Activated CD8-positive, alpha-beta memory T cell treated with anti-CD3 and anti-CD28 coated beads, Interleukin-2, amount 50 U/mL, for 48 hours (primary cell): ENCODE results near the gene RAB10.
A peak's percentile ranks its signal among the peaks of the same experiment; 100 is the strongest.
"Not testable (repeated sequence)": the region's sequence is repeated elsewhere in the genome, so short reads cannot be mapped to it uniquely, and the experiment has no call there.

Experiments
- DNase-seq: peaks from one replicate; pipeline ENCODE4 v3.0.0-alpha.2; 2020

The RAB10 gene

DNA sequence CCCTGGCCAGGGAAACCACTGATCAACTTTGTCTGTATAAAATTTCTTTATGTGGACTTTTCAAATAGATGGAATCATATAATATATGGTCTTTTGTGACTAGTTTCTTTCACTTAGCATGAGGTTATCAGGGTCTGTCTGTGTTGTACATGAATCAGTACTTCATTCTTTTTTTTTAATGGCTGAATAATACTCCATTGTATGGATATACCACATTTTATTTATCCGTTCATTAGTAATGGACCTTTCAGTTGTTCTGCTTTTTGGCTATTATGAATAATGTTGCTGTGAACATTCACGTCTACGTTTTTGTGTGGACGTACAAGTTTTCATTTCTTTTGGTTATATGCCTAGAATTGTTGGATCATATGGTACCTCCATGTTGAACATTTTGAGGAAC, 69.9 kb downstream of the RAB10 start:
- no peak for DNase-seq

DNA sequence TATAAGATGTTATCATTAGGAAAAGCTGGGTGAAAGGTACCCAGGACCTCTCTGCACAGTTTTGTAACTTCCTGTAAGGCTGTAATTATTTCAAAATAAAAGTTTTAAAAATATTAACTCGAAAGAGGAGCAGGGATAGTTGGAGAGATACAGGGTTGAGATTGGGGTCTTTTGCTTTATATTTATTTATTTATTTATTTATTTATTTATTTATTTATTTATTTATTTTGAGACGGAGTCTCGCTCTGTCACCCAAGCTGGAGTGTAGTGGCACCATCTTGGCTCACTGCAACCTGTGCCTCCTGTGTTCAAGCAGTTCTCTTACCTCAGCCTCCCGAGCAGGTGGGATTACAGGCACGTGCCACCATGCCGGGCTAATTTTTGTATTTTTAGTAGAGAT, 74.8 kb downstream of the RAB10 start:
- DNase-seq = not testable (repeated sequence)

DNA sequence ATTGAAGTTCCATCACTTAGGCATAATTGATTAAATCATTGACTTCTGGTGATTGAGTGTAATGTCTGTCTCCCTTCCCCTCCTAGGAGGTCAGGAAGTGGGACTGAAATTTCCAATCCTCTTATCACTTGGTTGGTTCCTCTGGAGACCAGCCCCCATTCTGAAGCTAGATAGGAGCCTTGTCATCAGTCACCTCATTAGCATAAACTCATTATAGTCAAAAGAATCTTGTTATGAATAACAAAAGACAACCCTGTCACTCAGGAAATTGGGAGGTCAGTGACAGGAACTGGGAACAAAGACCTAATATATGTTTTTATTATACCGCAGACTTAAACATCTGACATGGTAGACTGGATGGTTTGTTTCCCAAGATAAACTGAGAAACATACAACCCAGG, 78.3 kb downstream of the RAB10 start:
- DNase-seq = no peak

DNA sequence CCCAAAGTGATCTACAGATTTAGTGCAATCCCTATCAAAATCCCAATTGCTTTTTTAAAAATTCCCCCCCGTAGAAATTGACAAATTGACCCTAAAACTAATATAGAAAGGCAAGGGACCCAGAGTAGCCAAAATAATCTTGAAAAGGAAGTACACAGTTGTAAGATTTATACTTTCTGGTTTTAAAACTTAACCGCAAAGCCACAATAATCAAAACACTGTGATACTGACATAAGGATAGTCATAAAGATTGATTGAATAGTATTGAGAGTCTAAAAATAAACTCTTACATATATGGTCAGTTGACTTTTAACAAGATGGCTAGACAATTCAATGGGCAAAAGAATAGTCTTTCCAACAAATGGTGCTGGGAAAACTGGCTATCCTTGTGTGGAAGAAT, 80.3 kb downstream of the RAB10 start:
- no peak for DNase-seq

DNA sequence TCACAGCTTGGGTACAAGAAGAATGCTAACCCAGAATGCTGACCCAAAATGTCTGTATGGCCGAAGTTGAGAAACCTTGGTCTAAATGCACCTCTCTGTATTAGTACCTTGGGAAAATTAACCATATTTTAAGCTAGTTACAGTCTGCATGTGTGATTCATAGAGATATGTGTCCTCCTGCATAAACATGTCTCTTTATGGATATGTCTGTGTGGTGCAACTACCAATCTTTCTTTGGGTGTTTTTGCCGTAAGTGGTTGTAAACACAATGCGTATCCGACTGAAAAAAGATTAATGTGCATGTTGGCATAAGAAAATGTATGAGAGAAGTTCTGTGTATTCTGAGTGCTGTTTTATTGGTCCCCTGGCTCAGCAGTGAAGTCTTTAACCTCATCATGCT, 84.8 kb downstream of the RAB10 start:
- no peak for DNase-seq

DNA sequence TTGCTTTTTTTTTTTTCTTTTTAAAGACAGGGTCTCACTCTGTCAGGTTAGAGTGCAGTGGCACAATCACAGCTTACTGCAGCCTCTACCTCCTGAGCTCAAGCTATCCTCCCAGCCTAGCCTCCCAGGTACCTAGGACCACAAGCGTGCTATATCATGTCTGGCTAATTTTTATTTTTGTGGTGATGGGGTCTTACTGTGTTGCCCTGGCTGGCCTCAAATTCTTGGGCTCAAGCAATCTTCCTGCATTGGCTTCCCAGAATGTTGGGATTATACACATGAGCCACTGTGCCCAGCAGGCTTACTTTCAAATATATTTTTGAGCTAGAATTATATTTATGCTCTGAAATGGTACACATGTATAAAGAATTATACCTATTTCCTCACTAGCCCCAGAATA, 85.6 kb downstream of the RAB10 start:
- DNase-seq = no peak

GRCh38 chr2:26122630-26123029, 88.7 kb downstream of the RAB10 start:
- no peak for DNase-seq

DNA sequence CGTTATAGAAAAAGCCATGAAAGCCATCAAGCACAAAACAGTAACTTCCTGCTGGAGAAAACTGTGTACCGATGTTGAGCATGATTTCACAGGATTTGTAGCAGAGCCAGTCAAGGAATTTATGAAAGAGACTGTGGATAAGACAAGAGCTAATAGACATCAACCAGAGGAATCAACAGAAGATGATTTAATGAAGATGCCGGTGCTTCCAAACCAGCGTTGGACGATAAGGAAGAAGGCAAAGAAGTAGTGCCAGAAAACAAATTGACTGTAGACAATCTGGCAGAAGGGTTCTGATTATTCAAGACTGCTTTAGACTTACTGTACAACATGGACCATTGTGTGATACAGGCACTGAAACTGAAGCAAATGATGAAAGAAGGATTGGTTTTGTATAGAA, 89.5 kb downstream of the RAB10 start:
- DNase-seq = no peak

DNA sequence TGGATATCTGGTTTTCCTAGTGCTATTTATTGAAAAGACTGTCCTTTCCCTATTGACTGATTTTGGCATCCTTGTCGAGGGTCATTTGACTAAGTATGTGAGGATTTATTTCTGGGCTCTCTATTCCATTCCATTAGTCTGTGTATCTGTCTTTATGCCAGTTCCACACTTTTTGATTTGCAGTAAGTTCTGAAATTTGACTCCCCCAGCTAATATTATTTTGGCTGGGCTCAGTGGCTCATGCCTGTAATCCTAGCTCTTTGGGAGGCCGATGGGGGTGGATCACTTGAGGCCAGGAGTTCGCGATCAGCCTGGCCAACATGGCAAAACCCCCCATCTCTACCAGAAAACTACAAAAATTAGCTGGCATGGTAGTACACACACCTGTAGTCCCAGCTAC, 92.2 kb downstream of the RAB10 start:
- no peak for DNase-seq

DNA sequence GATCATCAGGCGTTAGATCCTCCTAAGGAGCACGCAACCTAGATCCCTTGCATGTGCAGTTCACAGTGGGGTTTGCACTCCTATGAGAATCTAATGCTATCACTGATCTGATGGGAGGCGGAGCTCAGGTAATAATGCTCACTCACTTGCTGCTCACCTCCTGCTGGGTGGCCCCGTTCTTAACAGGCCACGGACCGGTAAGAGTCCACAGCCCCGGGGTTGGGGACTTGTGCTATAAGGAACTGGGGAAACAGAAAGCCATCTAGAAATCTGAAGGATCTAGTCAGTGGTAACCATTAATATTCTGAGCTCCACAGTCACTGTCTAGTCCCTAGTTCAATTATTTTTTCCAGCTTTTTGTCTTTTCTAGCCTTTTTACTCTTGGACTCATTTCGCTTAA, 94.3 kb downstream of the RAB10 start:
- DNase-seq = no peak

GRCh38 chr2:26130763-26131162, 96.9 kb downstream of the RAB10 start:
- DNase-seq = no peak

- DNase-seq = no peak
Observed at GRCh38 chr2:26136451-26136850, 102.6 kb downstream of the RAB10 start.

DNA sequence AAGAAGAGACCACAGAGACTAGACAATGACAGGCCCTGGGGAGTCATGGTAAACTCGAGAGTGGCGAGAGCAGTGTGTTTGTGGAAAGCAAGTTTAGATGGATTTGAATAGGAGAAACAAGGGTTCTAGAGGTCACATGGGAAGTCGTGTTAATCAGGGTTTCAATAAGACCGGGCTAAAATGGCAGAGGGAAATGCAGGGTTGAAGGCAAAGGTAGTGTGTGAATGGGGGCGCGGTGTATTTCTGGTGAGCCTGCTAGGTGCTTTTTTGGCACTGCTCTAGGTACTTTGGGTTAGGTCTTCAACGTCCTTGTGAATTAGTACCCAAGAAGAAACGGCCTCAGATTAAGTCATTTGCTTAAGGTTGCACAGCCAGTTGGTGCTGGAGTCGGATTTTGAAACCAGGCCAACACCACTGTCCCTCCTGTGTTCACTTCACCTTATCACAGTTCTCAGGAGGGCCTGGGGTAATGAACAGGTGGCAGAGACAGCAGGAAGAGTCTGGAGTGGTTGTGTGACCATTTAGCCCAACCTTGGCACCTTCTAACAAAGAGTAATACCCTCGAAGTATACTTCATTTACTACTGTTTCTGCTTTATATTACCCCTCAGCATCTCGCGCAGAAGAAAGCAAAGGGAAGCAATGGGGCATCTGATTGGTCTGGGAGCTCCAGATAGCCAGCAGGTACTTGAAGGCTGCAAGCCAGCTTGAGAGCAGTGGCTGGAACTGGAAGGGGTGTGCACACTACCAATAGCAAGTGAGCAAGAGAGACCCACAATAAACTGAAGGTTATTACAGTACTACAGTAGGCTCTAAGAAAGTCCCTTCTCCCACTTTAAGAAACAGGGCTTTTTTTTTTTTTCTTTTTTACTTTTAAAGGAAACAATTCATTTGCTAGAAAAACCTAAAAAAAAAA, 105.6 kb downstream of the RAB10 start:
- no peak for DNase-seq

- no peak for DNase-seq
Observed at GRCh38 chr2:26141145-26141769, 107.4 kb downstream of the RAB10 start.

DNA sequence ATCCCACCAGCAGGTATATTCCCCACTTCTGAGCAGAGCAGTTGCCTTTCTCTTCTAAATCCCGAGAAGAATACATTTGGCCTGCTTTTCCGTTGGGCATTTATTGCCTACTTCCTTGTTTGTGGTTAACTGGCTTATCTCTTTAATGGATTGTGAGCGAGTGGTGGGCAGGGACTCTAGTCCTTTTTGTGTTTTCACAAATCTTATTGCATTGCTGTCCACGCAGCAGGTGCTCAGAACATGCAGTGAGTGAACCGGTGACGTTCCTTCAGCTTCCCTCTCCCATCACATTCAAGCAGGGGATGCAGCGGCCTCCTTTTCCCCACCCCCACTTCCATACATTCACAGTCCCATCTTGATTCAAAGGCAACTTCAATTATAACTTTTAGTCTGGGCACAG, 110.1 kb downstream of the RAB10 start:
- no peak for DNase-seq

DNA sequence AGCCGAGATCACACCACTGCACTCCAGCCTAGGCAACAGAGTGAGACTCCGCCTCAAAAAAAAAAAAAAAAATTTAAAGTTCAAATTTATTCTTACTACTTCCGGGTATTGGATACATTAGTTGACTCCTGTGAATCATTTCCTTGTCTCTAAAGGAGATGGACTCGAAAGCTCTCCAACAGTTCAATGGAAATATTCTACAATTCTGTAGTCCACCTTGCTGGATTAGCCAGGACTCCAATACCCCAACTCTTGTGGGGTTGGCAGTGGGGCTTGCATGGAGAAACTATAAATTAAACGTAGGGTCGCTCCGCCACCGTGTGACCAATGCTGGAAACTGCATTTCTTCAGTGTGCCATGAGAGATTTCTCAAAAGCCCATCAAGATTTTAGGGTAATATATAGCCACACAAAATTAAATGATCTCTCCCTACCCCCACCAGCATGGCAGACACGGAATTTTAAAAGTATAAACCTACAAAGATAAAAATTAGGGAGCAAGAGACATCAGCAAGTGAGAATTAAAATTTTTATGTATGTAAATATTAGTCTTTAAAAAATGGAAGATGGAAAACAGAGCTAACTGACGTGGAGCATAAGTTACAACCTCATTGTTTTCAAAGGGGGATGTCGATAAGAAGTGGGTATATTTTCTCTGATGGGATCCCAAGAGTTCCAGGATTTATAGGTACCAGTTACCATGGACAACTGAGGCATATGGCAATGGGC, 111.2 kb downstream of the RAB10 start:
- DNase-seq = peak; percentile 79

DNA sequence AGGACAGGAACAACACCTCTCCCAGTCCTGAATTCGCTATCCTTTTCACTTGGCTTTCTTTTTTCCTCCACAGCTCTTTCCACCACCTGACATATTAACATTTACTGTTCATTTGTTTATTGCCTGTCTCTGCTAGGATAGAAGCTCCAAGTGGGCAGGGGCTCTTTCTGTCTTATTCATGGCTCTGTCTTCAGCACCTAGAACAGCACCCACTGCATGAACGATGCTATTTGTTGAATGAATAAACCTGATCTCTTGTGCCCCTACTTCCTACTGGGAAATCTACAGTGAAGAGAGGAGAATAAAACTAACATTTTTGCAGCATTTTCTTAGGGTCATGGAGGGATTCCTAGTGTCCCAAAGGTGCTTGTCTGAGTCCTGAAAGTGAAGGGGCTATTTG, 114.6 kb downstream of the RAB10 start:
- no peak for DNase-seq

GRCh38 chr2:26150243-26150642, 116.4 kb downstream of the RAB10 start:
- no peak for DNase-seq

GRCh38 chr2:26157580-26157979, 123.7 kb downstream of the RAB10 start:
- no peak for DNase-seq

DNA sequence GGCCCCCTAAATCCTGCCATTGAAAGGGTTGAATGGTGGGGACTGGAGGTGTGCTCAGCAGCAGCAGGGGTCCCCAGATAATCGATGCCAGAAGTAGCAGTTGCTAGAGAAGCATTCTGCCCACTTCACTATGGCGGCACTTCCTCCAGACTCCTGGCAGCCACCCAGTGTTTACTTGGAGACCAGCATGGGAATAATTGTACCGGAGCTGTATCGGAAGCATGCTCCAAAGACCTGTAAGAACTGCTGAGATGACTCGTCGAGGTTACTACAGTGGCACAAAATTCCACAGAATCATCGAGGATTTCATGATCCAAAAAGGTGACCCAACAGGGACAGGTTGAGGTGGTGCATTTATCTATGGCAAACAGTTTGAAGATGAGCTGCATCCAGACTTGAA, 128.0 kb downstream of the RAB10 start:
- DNase-seq = no peak

DNA sequence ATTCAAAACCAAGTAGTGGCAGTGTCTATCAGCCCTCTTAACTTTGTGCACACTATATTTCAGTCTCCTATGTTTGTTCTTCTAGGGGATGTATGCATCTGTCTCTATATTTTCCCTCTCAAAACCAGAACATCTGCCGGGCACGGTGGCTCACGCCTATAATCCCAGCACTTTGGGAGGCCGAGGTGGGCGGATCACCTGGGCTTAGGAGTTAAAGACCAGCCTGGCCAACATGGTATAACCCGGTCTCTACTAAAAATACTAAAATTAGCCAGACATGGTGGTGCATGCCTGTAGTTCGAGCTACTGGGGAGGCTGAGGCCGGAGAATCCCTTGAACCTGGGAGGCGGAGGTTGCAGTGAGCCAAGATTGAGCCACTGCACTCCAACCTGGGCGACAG, 129.1 kb downstream of the RAB10 start:
- no peak for DNase-seq

- DNase-seq = no peak
Observed at GRCh38 chr2:26164231-26164630, 130.3 kb downstream of the RAB10 start.

GRCh38 chr2:26164641-26165211, 130.8 kb downstream of the RAB10 start:
- no peak for DNase-seq

- no peak for DNase-seq
Observed at GRCh38 chr2:26165403-26165802, 131.5 kb downstream of the RAB10 start.
